Measurements from ENCODE around the gene KIAA1671.

The KIAA1671 gene

GRCh38 chr22:25172153-25172552, 219.6 kb downstream of the KIAA1671 start:
- no peak overlapping the region for H3K4me2 ChIP-seq
- H3K27me3 ChIP-seq (ENCODE audit: insufficient read depth, low read depth), result no peaks in the 10 kb centered on the region
- no peak overlapping the region for H3K4me3 ChIP-seq (IDR thresholded peaks at IDR 0.05; ENCODE audit: insufficient read depth, low read depth, low read length)
- peak; percentile 62 for TF ChIP-seq CTCF (conservative IDR thresholded peaks at IDR 0.05; ENCODE audit: low read depth, low read length)
- H4K20me1 ChIP-seq (ENCODE audit: insufficient read depth), result no peaks in the 10 kb centered on the region
- H3K27ac ChIP-seq, result no peak overlapping the region
- no peak overlapping the region for H3K9ac ChIP-seq
- no peaks in the 10 kb centered on the region for H3K79me2 ChIP-seq (ENCODE audit: insufficient read depth, low read depth)
- no peaks in the 10 kb centered on the region for H3K36me3 ChIP-seq (ENCODE audit: insufficient read depth)
- H2AFZ ChIP-seq (ENCODE audit: low read depth), result no peak overlapping the region
- H3K4me1 ChIP-seq (ENCODE audit: low read depth, poor library complexity, severe bottlenecking), result no peaks in the 10 kb centered on the region

GRCh38 chr22:25174156-25174887, 221.8 kb downstream of the KIAA1671 start:
- H2AFZ ChIP-seq (ENCODE audit: low read depth), result no peak overlapping the region
- H3K27ac ChIP-seq, result no peak overlapping the region
- H3K36me3 ChIP-seq (ENCODE audit: insufficient read depth), result no peaks in the 10 kb centered on the region
- TF ChIP-seq CTCF (conservative IDR thresholded peaks at IDR 0.05; ENCODE audit: low read depth, low read length), result no peak
- no peak overlapping the region for H3K4me3 ChIP-seq (IDR thresholded peaks at IDR 0.05; ENCODE audit: insufficient read depth, low read depth, low read length)
- H3K4me1 ChIP-seq (ENCODE audit: low read depth, poor library complexity, severe bottlenecking), result no peaks in the 10 kb centered on the region
- H4K20me1 ChIP-seq (ENCODE audit: insufficient read depth), result no peaks in the 10 kb centered on the region
- no peaks in the 10 kb centered on the region for H3K79me2 ChIP-seq (ENCODE audit: insufficient read depth, low read depth)
- no peak overlapping the region for H3K9ac ChIP-seq
- H3K27me3 ChIP-seq (ENCODE audit: insufficient read depth, low read depth), result no peaks in the 10 kb centered on the region
- no peak overlapping the region for H3K4me2 ChIP-seq

- Histone ChIP-seq H4K20me1 (ENCODE audit: insufficient read depth) (no peaks in the 10 kb centered on the region), H3K27me3 (ENCODE audit: insufficient read depth, low read depth) (no peaks in the 10 kb centered on the region), H2AFZ (ENCODE audit: low read depth) (no peak overlapping the region), H3K9ac (no peak overlapping the region), H3K4me3 (IDR thresholded peaks at IDR 0.05; ENCODE audit: insufficient read depth, low read depth, low read length) (no peak overlapping the region), H3K27ac (no peak overlapping the region), H3K4me2 (no peak overlapping the region), H3K79me2 (ENCODE audit: insufficient read depth, low read depth) (no peaks in the 10 kb centered on the region), H3K36me3 (ENCODE audit: insufficient read depth) (no peaks in the 10 kb centered on the region), H3K4me1 (ENCODE audit: low read depth, poor library complexity, severe bottlenecking) (no peaks in the 10 kb centered on the region)
- TF ChIP-seq CTCF (conservative IDR thresholded peaks at IDR 0.05; ENCODE audit: low read depth, low read length), result no peak
These were observed 222.4 kb downstream of the KIAA1671 start for GRCh38 chr22:25174888-25175411.

GRCh38 chr22:25176175-25176574, 223.7 kb downstream of the KIAA1671 start:
- Histone ChIP-seq H3K4me3 (IDR thresholded peaks at IDR 0.05; ENCODE audit: insufficient read depth, low read depth, low read length) (no peak overlapping the region), H3K79me2 (ENCODE audit: insufficient read depth, low read depth) (no peaks in the 10 kb centered on the region), H3K27me3 (ENCODE audit: insufficient read depth, low read depth) (no peaks in the 10 kb centered on the region), H4K20me1 (ENCODE audit: insufficient read depth) (no peaks in the 10 kb centered on the region), H3K9ac (no peak overlapping the region), H3K27ac (no peak overlapping the region), H3K4me1 (ENCODE audit: low read depth, poor library complexity, severe bottlenecking) (no peaks in the 10 kb centered on the region), H2AFZ (ENCODE audit: low read depth) (no peak overlapping the region), H3K36me3 (ENCODE audit: insufficient read depth) (no peaks in the 10 kb centered on the region), H3K4me2 (no peak overlapping the region)
- TF ChIP-seq CTCF (conservative IDR thresholded peaks at IDR 0.05; ENCODE audit: low read depth, low read length), result no peak

Data from KMS-11 (cell line).